Tibial nerve (tissue), 3 donors: ENCODE results near the gene DIP2C.

Experiments
- POLR2A ChIP-seq, 2 donors: fragments of 450-650 bp; IDR thresholded peaks; one replicate each; pipeline ENCODE4 v1.6.1; 2017; ENCODE audit warnings: antibody characterized with exemption in 2 of 2, mild to moderate bottlenecking in 2 of 2, moderate library complexity in 2 of 2
- TF ChIP-seq, protein P1 (sequence below), 5 experiments: fragments of 200-600 bp in 3 of 5; fragments of 450-650 bp in 2 of 5; sonication (generic) in 3 of 5; IDR thresholded peaks; one replicate each; pipeline ENCODE4 v1.5.1; 2016 to 2019; ENCODE audit warnings: antibody characterized with exemption in 5 of 5, mild to moderate bottlenecking in 3 of 5, moderate library complexity in 2 of 5

DNA sequence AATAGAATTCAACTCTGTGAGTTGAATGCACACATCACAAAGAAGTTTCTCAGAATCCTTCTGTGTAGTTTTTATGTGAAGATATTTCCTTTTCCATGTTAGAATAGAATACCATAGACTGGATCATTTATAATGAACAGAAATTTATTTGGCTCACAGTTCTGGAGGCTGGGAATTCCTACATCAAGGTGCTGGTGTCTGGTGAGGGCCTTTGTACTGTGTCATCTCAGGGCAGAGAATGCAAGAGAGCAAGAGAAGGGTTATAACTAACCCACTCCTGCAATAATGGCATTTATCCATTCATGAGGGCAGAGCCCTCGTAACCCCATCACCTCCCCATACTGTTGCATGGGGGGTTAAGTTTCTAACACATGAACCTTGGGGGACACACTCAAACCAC is 18.4 kb upstream of the DIP2C start:
- TF ChIP-seq, protein P1, sequence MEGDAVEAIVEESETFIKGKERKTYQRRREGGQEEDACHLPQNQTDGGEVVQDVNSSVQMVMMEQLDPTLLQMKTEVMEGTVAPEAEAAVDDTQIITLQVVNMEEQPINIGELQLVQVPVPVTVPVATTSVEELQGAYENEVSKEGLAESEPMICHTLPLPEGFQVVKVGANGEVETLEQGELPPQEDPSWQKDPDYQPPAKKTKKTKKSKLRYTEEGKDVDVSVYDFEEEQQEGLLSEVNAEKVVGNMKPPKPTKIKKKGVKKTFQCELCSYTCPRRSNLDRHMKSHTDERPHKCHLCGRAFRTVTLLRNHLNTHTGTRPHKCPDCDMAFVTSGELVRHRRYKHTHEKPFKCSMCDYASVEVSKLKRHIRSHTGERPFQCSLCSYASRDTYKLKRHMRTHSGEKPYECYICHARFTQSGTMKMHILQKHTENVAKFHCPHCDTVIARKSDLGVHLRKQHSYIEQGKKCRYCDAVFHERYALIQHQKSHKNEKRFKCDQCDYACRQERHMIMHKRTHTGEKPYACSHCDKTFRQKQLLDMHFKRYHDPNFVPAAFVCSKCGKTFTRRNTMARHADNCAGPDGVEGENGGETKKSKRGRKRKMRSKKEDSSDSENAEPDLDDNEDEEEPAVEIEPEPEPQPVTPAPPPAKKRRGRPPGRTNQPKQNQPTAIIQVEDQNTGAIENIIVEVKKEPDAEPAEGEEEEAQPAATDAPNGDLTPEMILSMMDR (IDR thresholded peaks at IDR 0.05) = no peak
- no peak for TF ChIP-seq POLR2A (IDR thresholded peaks at IDR 0.05)
